Measurements from ENCODE around the gene RNASE11. TPM values are rescaled to one million over a fixed set of nuclear protein-coding genes. Genes with fewer than 3 reads are reported as not detected.

Gene RNASE11
- total and polyA plus RNA-seq, 4 donors: not detected

DNA sequence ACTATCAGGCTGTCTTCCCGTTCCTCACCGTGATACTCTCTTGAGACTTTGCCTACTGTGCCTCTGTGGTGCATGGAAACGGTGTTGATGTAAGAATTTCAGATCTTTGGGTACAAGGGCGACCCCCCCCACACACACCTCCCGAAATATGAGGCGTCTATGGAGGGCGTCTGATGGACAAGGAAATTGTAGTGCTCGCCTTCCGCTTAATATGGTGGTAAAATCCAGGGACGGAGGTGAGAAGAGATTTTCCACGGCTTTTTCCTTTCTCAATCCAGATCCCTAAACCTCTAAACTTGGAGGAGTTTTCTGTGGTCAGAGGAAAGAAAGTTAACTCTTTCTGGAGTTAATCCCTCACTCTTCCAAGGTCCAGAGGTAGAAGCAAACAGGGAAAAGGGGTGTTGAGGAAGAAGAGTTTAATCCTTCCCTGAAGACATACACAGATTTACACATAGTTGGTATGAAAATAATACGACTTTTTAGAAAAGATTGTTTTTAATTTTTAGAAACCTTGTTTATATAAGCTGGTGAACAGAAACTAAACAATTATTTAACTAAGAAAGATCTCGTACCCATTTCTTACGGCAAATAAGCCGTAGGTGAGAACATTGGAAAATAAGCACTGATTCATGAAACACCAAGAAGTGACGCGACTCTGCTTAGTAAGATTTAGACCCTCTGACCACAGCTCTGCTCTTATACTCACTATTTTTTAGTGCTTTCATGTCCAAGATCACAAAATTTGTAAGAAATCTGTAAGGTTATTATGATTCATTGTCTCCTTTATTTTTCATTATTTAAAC lies 26.4 kb upstream of the RNASE11 start:
- H3K27ac ChIP-seq (ENCODE audit: low read depth, low read length): peak overlapping the region; percentile 76

DNA sequence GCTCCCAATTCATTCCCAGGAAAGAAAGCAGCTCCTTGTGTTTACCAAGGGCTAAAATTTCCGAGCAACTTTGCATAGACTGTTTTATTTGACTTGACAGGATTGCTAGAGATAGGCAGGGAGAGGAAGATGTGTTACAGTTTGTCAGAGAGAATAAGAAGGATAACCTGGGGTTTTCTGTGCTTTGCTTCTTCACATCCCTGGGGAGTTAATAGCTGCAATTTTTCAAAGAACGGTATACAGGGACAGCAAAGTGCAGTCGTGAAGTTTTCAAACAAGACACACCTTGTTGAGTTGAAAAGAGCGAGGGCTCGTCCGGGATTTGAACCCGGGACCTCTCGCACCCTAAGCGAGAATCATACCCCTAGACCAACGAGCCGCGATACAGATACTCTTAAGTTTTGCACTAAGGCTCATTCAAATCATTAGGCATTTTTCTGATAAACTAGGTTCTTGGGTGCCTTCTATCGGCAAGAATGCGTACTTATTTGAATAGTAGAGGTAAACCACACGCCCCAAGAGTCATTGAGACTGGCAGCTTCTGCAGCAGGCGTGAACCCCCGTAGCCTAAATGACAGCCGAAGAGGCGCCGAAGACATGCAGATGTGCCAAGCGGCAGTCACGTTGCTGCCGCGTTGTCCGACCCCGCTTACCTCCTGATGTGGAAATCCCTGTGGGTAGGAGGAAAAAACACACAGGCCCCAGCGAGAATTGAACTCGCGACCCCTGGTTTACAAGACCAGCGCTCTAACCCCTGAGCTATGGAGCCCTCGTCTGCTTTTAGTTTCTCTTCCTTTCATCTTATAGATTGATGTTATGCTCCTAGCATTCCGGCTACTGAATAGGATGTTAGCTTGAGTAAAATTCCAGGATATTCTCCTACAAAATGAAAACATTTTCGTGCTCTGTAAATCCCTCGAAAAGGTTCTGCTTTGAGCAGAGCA lies 25.6 kb upstream of the RNASE11 start:
- DNase-seq (ENCODE audit: low read depth in 4 of 6, low spot score in 6 of 6): peak in 4 of 6 donors; percentile 73 to 97 (median 92)
- no peaks in the 10 kb centered on the region for H3K36me3 ChIP-seq (ENCODE audit: control insufficient read depth, insufficient read depth, low read length)
- under 1% methylated on average over 27 of the region's 34 CpGs for WGBS (ENCODE audit: insufficient coverage)
- H3K27me3 ChIP-seq (ENCODE audit: control insufficient read depth, insufficient read depth, low read length): no peaks in the 10 kb centered on the region
- H3K9me3 ChIP-seq (ENCODE audit: control insufficient read depth, insufficient read depth, low read length): no peaks in the 10 kb centered on the region
- H3K4me3 ChIP-seq (ENCODE audit: low read depth, low read length): peak overlapping the region; percentile 54
- peaks cover 3% of the 10 kb centered on the region for H3K4me1 ChIP-seq (ENCODE audit: control insufficient read depth, insufficient read depth, low read length)
- H3K27ac ChIP-seq (ENCODE audit: low read depth, low read length): peak overlapping the region; percentile 76

More for the DNA sequence above, 26.4 kb upstream of the RNASE11 start:
- no peaks in the 10 kb centered on the region for H3K36me3 ChIP-seq (ENCODE audit: control insufficient read depth, insufficient read depth, low read length)
- H3K4me3 ChIP-seq (ENCODE audit: low read depth, low read length): peak overlapping the region; percentile 54
- no peaks in the 10 kb centered on the region for H3K27me3 ChIP-seq (ENCODE audit: control insufficient read depth, insufficient read depth, low read length)
- no peak for DNase-seq (ENCODE audit: low read depth in 4 of 6, low spot score in 6 of 6)
- peaks cover 3% of the 10 kb centered on the region for H3K4me1 ChIP-seq (ENCODE audit: control insufficient read depth, insufficient read depth, low read length)
- WGBS (ENCODE audit: insufficient coverage): no CpG with 5 or more reads among the region's 17 CpGs
- H3K9me3 ChIP-seq (ENCODE audit: control insufficient read depth, insufficient read depth, low read length): no peaks in the 10 kb centered on the region

DNA sequence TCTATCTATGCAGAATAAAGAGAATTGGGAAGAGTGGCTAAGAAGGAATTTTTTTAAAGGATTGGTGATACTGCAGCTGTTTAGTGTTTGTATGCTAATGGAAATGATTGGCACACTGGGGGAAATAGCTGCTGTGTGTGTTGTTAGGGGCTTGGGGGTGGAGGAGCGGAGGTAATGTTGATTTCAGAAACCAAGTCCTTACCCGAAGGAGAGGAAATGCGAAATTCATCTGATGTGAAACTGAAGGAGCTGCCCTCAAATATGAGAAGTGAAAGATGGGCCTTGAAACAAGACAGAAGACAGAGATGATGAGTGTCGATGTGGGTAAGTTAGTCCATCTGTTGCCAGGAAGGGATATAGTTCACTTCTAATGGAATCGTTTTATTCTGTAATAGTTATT lies 24.6 kb upstream of the RNASE11 start:
- Histone ChIP-seq H3K27ac (ENCODE audit: low read depth, low read length) (no peak overlapping the region), H3K4me1 (ENCODE audit: control insufficient read depth, insufficient read depth, low read length) (peaks cover 3% of the 10 kb centered on the region), H3K4me3 (ENCODE audit: low read depth, low read length) (no peak overlapping the region), H3K36me3 (ENCODE audit: control insufficient read depth, insufficient read depth, low read length) (no peaks in the 10 kb centered on the region), H3K27me3 (ENCODE audit: control insufficient read depth, insufficient read depth, low read length) (no peaks in the 10 kb centered on the region), H3K9me3 (ENCODE audit: control insufficient read depth, insufficient read depth, low read length) (no peaks in the 10 kb centered on the region)
- 56% methylated on average over 3 of the region's 5 CpGs for WGBS (ENCODE audit: insufficient coverage)
- no peak for DNase-seq (ENCODE audit: low read depth in 4 of 6, low spot score in 6 of 6)

DNA sequence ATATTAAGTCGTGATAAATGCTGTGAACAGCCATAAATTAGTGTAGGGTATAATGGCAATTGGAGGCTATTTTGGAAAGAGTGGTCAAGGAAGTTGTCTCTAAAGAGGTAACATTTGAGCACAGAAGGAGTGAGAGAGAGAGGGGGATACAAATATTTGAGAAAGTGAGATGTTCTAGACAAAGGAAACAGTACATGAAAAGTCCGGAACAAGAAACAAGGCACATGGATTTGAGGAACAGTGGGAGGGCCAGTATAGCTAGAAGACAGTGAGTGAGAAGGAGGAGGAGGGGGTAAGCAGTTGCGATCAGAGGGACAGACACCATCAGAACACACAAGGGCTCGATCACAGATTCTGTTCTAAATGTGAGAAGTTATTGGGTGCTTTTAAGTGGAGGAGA lies 23.5 kb upstream of the RNASE11 start:
- H3K9me3 ChIP-seq (ENCODE audit: control insufficient read depth, insufficient read depth, low read length): no peaks in the 10 kb centered on the region
- no peaks in the 10 kb centered on the region for H3K36me3 ChIP-seq (ENCODE audit: control insufficient read depth, insufficient read depth, low read length)
- peaks cover 3% of the 10 kb centered on the region for H3K4me1 ChIP-seq (ENCODE audit: control insufficient read depth, insufficient read depth, low read length)
- 50% methylated on average over 4 of the region's 4 CpGs for WGBS (ENCODE audit: insufficient coverage)
- no peak for DNase-seq (ENCODE audit: low read depth in 4 of 6, low spot score in 6 of 6)
- no peak overlapping the region for H3K27ac ChIP-seq (ENCODE audit: low read depth, low read length)
- H3K4me3 ChIP-seq (ENCODE audit: low read depth, low read length): no peak overlapping the region
- H3K27me3 ChIP-seq (ENCODE audit: control insufficient read depth, insufficient read depth, low read length): no peaks in the 10 kb centered on the region

DNA sequence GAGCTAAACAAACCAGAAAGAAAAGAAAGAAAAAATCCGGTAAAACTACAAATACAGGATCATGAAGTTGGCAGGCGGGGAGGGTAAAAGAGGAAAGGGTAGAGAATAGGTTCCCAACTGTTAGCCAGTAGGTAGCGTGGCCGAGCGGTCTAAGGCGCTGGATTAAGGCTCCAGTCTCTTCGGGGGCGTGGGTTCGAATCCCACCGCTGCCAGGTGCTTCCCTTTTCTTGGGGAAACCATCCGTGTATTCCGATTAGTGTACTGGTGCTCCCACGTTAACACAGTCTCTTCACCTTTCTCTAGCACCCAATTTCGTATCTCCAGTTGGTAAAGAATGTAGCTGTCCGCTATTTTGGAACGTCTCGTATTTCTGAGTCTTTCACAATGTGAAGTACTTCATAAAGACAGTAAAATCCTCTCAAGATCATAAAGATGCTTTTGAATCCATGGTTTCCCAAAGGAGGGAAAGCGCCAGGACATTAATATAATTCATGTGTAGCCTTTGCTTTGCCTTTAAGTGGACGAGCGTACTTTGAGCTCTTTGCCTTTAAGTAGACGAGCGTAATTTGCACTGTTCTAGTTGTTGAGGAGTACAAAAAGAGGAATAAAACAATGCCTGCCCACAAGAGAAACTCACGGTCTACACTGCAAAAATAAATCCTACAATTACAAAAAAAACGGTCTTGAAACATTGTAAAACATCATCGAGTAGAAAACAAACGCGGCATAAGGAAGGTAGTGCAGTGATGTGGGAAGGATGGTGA lies 22.4 kb upstream of the RNASE11 start:
- Histone ChIP-seq H3K9me3 (ENCODE audit: control insufficient read depth, insufficient read depth, low read length) (no peaks in the 10 kb centered on the region), H3K36me3 (ENCODE audit: control insufficient read depth, insufficient read depth, low read length) (no peaks in the 10 kb centered on the region), H3K4me1 (ENCODE audit: control insufficient read depth, insufficient read depth, low read length) (peaks cover 3% of the 10 kb centered on the region), H3K4me3 (ENCODE audit: low read depth, low read length) (peak overlapping the region; percentile 49), H3K27ac (ENCODE audit: low read depth, low read length) (peak overlapping the region; percentile 29), H3K27me3 (ENCODE audit: control insufficient read depth, insufficient read depth, low read length) (no peaks in the 10 kb centered on the region)
- DNase-seq (ENCODE audit: low read depth in 4 of 6, low spot score in 6 of 6): peak in 3 of 6 donors; percentile 61 to 94 (median 88)
- 4% methylated on average over 20 of the region's 27 CpGs for WGBS (ENCODE audit: insufficient coverage)

DNA sequence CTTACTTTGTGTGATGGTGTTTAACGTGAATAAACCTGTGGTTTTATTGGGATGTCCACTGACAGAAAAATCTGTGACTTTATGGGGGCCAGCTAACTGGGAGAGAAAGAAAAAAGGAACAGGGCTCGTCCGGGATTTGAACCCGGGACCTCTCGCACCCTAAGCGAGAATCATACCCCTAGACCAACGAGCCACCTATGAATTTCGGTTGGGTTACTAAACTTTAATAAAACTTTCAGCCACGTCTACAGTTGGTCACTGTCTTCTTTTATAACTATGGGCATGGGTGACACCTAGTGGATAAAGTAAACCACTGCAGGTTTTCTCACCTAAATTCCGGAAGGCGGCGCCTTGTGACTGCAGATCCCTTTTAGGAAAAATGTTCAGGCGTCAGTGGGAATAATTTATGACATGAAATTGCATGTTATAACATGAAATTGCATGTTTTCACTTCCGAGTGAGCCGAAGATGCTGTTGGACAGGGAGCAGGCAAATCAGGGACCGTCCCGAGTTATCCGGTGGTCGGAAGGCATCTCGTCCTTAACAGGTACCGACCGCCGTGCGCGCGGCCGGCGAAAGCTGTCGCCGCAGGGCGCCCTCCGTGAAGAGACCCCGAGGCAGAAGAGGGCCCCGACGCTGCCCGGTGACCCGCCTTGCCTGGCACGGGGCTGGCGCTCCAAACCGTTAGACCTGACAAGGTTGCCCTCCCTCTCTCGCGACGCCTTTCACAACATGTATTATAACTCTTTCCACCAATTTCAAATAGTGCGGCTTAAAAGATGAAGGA lies 21.6 kb upstream of the RNASE11 start:
- H3K9me3 ChIP-seq (ENCODE audit: control insufficient read depth, insufficient read depth, low read length): no peaks in the 10 kb centered on the region
- no peaks in the 10 kb centered on the region for H3K27me3 ChIP-seq (ENCODE audit: control insufficient read depth, insufficient read depth, low read length)
- DNase-seq (ENCODE audit: low read depth in 4 of 6, low spot score in 6 of 6): peak in 3 of 6 donors; percentile 87 to 97 (median 95)
- 0% methylated on average over 26 of the region's 44 CpGs for WGBS (ENCODE audit: insufficient coverage)
- no peaks in the 10 kb centered on the region for H3K36me3 ChIP-seq (ENCODE audit: control insufficient read depth, insufficient read depth, low read length)
- peak overlapping the region; percentile 29 for H3K27ac ChIP-seq (ENCODE audit: low read depth, low read length)
- peak overlapping the region; percentile 49 for H3K4me3 ChIP-seq (ENCODE audit: low read depth, low read length)
- H3K4me1 ChIP-seq (ENCODE audit: control insufficient read depth, insufficient read depth, low read length): peaks cover 3% of the 10 kb centered on the region

DNA sequence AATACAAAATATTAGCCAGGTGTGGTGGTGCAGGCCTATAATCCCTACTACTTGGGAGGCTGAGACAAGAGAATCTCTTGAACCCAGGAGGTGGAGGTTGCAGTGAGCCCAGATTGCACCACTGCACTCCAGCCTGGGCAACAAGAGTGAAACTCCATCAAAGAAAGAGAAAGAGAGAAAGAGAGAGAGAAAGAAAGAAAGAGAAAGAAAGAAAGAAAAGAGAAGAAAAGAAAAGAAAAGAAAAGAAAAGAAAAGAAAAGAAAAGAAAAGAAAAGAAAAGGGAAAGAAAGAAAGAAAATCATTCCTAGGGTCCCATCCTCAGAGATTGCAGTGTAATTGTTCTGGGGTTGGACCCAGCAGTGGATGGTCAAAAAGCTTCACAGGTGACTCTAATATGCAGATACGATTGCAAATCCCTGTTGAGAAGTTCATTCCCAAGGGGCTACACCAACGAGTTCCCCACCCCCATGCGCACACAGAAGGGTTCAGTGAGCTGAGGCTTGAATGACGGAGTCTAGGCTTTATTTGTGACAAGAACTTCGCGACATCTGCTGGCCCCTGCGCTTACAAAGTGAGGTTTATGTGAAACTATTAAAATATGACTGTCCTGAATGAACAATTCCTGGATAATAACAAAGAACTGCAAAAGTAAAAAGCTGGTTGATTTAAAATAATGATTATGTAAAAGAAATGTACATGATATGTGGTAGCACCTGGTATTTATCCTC lies 20.7 kb upstream of the RNASE11 start:
- WGBS (ENCODE audit: insufficient coverage): 60% methylated on average over 1 of the region's 7 CpGs
- H3K27ac ChIP-seq (ENCODE audit: low read depth, low read length): no peak overlapping the region

DNA sequence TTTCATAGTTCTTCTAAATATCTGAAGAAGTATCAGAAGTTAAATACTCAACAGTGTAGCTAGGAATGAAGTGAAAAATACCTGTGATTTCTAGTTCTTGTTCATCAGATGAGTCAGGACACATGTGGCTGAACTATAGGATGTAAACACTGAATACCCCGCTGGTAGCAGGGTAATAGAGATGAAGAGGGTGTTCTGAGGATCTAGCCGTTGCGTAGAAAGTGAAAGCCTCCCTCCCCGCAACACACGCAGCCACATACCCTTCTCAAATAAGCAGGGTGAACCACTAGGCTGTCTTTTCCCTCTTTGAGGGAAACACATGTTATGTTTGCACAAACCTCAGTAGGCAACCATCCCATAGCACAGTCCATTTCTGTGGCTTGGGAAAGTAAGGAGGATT lies 19.8 kb upstream of the RNASE11 start:
- Histone ChIP-seq H3K9me3 (ENCODE audit: control insufficient read depth, insufficient read depth, low read length) (no peaks in the 10 kb centered on the region), H3K4me3 (ENCODE audit: low read depth, low read length) (no peak overlapping the region), H3K4me1 (ENCODE audit: control insufficient read depth, insufficient read depth, low read length) (no peaks in the 10 kb centered on the region), H3K27me3 (ENCODE audit: control insufficient read depth, insufficient read depth, low read length) (no peaks in the 10 kb centered on the region), H3K27ac (ENCODE audit: low read depth, low read length) (no peak overlapping the region), H3K36me3 (ENCODE audit: control insufficient read depth, insufficient read depth, low read length) (no peaks in the 10 kb centered on the region)
- 100% methylated on average over 1 of the region's 5 CpGs for WGBS (ENCODE audit: insufficient coverage)
- no peak for DNase-seq (ENCODE audit: low read depth in 4 of 6, low spot score in 6 of 6)

More for the DNA sequence above, 20.7 kb upstream of the RNASE11 start:
- Histone ChIP-seq H3K4me1 (ENCODE audit: control insufficient read depth, insufficient read depth, low read length) (peaks cover 2% of the 10 kb centered on the region), H3K36me3 (ENCODE audit: control insufficient read depth, insufficient read depth, low read length) (no peaks in the 10 kb centered on the region), H3K9me3 (ENCODE audit: control insufficient read depth, insufficient read depth, low read length) (no peaks in the 10 kb centered on the region), H3K4me3 (ENCODE audit: low read depth, low read length) (no peak overlapping the region), H3K27me3 (ENCODE audit: control insufficient read depth, insufficient read depth, low read length) (no peaks in the 10 kb centered on the region)
- DNase-seq (ENCODE audit: low read depth in 4 of 6, low spot score in 6 of 6): no peak
